CD14-positive monocyte (primary cell): ENCODE results near the gene DLGAP4. TPM values are rescaled to one million over a fixed set of nuclear protein-coding genes. Genes with fewer than 3 reads are reported as not detected.

Source experiments
- DNase-seq, 3 donors: peaks; one replicate each; pipeline ENCODE4 v3.0.0-alpha.2; 2011 to 2022
- H2AFZ ChIP-seq: 2 replicates; pipeline ENCODE4 v1.6.0; 2012; ENCODE audit warnings: mild to moderate bottlenecking, low read depth, low read length, inconsistent platforms; ENCODE audit not compliant: insufficient read depth, poor library complexity, severe bottlenecking
- H3K27ac ChIP-seq, 2 donors: 1 replicate in 1 of 2; 2 replicates in 1 of 2; pipeline ENCODE4 v1.5.1; 2012 to 2013; ENCODE audit warnings: low read length in 2 of 2, control low read depth in 1 of 2, inconsistent platforms in 1 of 2, low read depth in 1 of 2, mild to moderate bottlenecking in 1 of 2
- H3K27me3 ChIP-seq, 2 donors: one replicate each; pipeline versions ENCODE4 v1.6.0 to v1.6.1; 2011 to 2013; ENCODE audit warnings: low read length in 2 of 2; ENCODE audit not compliant: control insufficient read depth in 2 of 2, insufficient read depth in 2 of 2
- H3K36me3 ChIP-seq, 2 donors: replicated peaks in 1 of 2; 1 replicate in 1 of 2; 2 replicates in 1 of 2; pipeline versions ENCODE4 v1.5.1 to v1.6.1; 2012 to 2013; ENCODE audit warnings: low read length in 2 of 2, control low read depth in 1 of 2, inconsistent platforms in 1 of 2, mild to moderate bottlenecking in 1 of 2; ENCODE audit not compliant: insufficient read depth in 2 of 2, control insufficient read depth in 1 of 2
- H3K4me1 ChIP-seq, 2 donors: 1 replicate in 1 of 2; 2 replicates in 1 of 2; pipeline versions ENCODE4 v1.5.1 to v1.6.1; 2012 to 2013; ENCODE audit warnings: low read length in 2 of 2, control low read depth in 1 of 2, inconsistent platforms in 1 of 2, mild to moderate bottlenecking in 1 of 2, moderate library complexity in 1 of 2; ENCODE audit not compliant: insufficient read depth in 2 of 2, control insufficient read depth in 1 of 2
- H3K4me2 ChIP-seq: replicated peaks from 2 replicates; pipeline ENCODE3; 2012; ENCODE audit warnings: low read length, moderate library complexity, mild to moderate bottlenecking; ENCODE audit not compliant: poor library complexity, severe bottlenecking; ENCODE audit errors: extremely low read depth
- H3K4me3 ChIP-seq, 3 experiments: fragments of 200-600 bp in 1 of 3; sonication (generic) in 1 of 3; replicated peaks in 1 of 3; 1 replicate in 2 of 3; 2 replicates in 1 of 3; pipeline ENCODE4 v1.5.1; 2011 to 2013; ENCODE audit warnings: low read length in 3 of 3, mild to moderate bottlenecking in 3 of 3, control low read depth in 2 of 3, low read depth in 2 of 3, inconsistent platforms in 1 of 3, moderate library complexity in 1 of 3
- H3K79me2 ChIP-seq: 2 replicates; pipeline ENCODE4 v1.6.0; 2012; ENCODE audit warnings: mild to moderate bottlenecking, control low read depth, inconsistent platforms, low read length, moderate library complexity; ENCODE audit not compliant: insufficient read depth
- H3K9ac ChIP-seq: 2 replicates; pipeline ENCODE4 v1.6.0; 2017; ENCODE audit warnings: low read length, mild to moderate bottlenecking; ENCODE audit not compliant: insufficient read depth, poor library complexity, severe bottlenecking
- H3K9me3 ChIP-seq, 2 donors: replicated peaks in 1 of 2; 1 replicate in 1 of 2; 2 replicates in 1 of 2; pipeline versions ENCODE4 v1.5.1 to v1.6.1; 2012 to 2013; ENCODE audit warnings: low read length in 2 of 2, control low read depth in 1 of 2; ENCODE audit not compliant: control insufficient read depth in 1 of 2, insufficient read depth in 1 of 2
- H4K20me1 ChIP-seq: 2 replicates; pipeline ENCODE4 v1.6.0; 2012; ENCODE audit warnings: mild to moderate bottlenecking, low read length, control low read depth, moderate library complexity; ENCODE audit not compliant: insufficient read depth
- H3K27ac Mint-ChIP-seq, 7 donors: one replicate each; pipeline ENCODE4 v1.8.0; 2020; ENCODE audit warnings: mild to moderate bottlenecking in 7 of 7, mixed read lengths in 7 of 7, moderate library complexity in 6 of 7, inconsistent platforms in 2 of 7
- H3K27me3 Mint-ChIP-seq, 3 donors: one replicate each; pipeline ENCODE4 v1.8.0; 2021 to 2022; ENCODE audit warnings: low read depth in 3 of 3, mild to moderate bottlenecking in 3 of 3, mixed read lengths in 3 of 3, moderate library complexity in 3 of 3, inconsistent platforms in 1 of 3
- H3K36me3 Mint-ChIP-seq, 2 donors: one replicate each; pipeline ENCODE4 v1.8.0; 2020; ENCODE audit warnings: mixed read lengths in 2 of 2, inconsistent platforms in 1 of 2, mild to moderate bottlenecking in 1 of 2
- H3K4me1 Mint-ChIP-seq: one replicate; pipeline ENCODE4 v1.8.0; 2020; ENCODE audit warnings: mild to moderate bottlenecking, mixed read lengths
- H3K4me3 Mint-ChIP-seq, 2 donors: one replicate each; pipeline ENCODE4 v1.8.0; 2020; ENCODE audit warnings: mild to moderate bottlenecking in 2 of 2, mixed read lengths in 2 of 2, moderate library complexity in 1 of 2
- H3K9me3 Mint-ChIP-seq, 7 donors: one replicate each; pipeline ENCODE4 v1.8.0; 2020 to 2022; ENCODE audit warnings: mixed read lengths in 7 of 7, mild to moderate bottlenecking in 6 of 7, moderate library complexity in 6 of 7, inconsistent platforms in 2 of 7
- CTCF ChIP-seq: fragments of 200-600 bp; IDR thresholded peaks from one replicate; pipeline ENCODE4 v1.8.0; 2022; ENCODE audit warnings: antibody characterized with exemption, mild to moderate bottlenecking
- WGBS: methylation state at CpG from one replicate; pipeline ENCODE4 v1.1.5; 2013; ENCODE audit warnings: missing lambda C conversion rate; ENCODE audit not compliant: insufficient coverage; 5-methylcytosine and 5-hydroxymethylcytosine counted together
- intact Hi-C, 2 donors: fragments of 100-400 bp; cut with micrococcal nuclease; formaldehyde crosslinking; loops; one replicate each; pipeline versions ENCODE4 v1.15.0 to v1.15.1; 2023
- polyA plus RNA-seq, 3 donors: library from polyadenylated mRNA; depleted of rRNA in 1 of 3; unstranded in 2 of 3; stranded (reverse) in 1 of 3; fragments of 300-500 nt in 2 of 3; fragments of >200 nt in 1 of 3; fragmentation: Illumina TruSeq in 2 of 3; gene quantifications; 1 replicate in 2 of 3; 2 replicates in 1 of 3; pipeline ENCODE4 v1.2.3, GENCODE V29; 2012 to 2021

Gene DLGAP4
- polyA plus RNA-seq, 3 donors, result 9.9 to 52.7 (median 17.6) TPM

DNA sequence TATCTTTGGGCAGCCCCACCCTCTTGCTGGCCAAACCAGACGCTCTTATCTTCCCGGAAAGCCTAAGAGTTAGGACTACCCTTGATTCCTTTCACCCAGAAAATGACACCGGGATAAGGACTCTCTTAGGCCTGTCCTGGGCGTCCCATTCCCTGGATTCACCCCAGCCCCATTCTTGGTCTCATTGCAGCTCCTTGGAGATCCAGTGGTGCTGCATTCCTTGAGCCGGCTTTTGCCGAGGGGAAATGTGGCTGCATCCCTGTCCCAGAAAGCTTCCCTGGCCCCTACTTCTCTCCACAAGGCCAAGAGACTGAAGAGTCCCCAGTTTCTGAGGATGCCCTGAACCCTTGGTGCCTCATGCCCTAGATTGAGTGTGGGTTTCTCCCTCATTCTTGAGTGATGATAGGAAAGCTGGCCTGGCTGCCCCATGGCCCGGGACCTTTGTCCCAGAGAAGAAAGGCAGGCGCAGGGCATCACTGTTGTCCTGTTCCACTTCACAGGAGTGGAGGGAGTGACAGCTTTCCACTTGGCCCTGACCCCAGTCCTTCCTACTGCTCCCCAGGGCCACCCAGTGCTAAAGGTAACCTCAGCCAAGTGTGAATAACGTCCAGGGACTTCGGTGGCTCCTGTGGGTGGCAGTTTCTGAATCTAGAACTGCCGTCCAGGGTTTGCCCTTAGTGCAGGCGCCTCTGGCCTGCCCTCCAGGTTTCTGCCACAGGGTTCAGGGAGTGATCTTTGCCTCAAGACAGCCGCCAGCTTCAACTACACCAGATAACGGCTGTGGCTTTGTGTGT is 192.4 kb downstream of the DLGAP4 start:
- Histone ChIP-seq H3K36me3 (peaks cover 59 to 71% of the 10 kb centered on the region in 2 donors), H3K79me2 (no peaks in the 10 kb centered on the region), H2AFZ (no peak overlapping the region), H3K4me1 (no peaks in the 10 kb centered on the region), H3K4me2 (no peak overlapping the region), H3K27me3 (no peaks in the 10 kb centered on the region), H3K27ac (no peak overlapping the region), H3K9ac (no peak overlapping the region), H3K4me3 (no peak overlapping the region), H4K20me1 (peaks cover 20% of the 10 kb centered on the region), H3K9me3 (no peaks in the 10 kb centered on the region)
- no peak for TF ChIP-seq CTCF
- intact Hi-C loops, result no loop called here
- peaks cover 0 to 2% (median 2%) of the 10 kb centered on the region in 3 donors for H3K27me3 Mint-ChIP-seq
- H3K9me3 Mint-ChIP-seq, result no peaks in the 10 kb centered on the region
- no peaks in the 10 kb centered on the region for H3K4me1 Mint-ChIP-seq
- DNase-seq, result no peak
- no peak overlapping the region for H3K4me3 Mint-ChIP-seq
- peak overlapping the region in 2 of 7 donors; percentile 25 to 46 for H3K27ac Mint-ChIP-seq
- 96% methylated on average over 10 of the region's 14 CpGs for WGBS
- peaks cover 58 to 84% of the 10 kb centered on the region in 2 donors for H3K36me3 Mint-ChIP-seq

DNA sequence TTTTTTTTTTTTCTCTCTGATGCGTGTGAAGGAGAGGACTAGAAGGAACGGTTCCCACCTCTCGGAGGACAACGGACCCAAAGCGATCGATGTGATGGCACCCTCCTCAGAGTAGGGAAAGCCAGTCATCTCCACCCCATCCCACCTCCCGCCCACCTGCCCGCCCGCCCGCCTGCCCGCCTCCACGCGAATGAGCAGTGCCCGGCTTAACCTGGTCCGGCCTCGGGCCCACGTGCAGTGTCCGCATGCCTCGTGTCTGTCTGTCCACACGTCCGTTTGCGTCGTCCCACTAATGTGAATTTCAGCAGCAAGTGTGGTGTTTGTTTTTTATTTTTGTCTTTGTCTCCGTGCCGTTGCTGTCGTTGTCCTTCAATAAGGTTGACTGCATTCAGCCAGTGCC is 193.1 kb downstream of the DLGAP4 start:
- no peaks in the 10 kb centered on the region for H3K27me3 ChIP-seq
- H2AFZ ChIP-seq, result no peak overlapping the region
- H3K27me3 Mint-ChIP-seq, result peaks cover 0 to 4% (median 2%) of the 10 kb centered on the region in 3 donors
- H3K36me3 Mint-ChIP-seq, result peaks cover 61 to 86% of the 10 kb centered on the region in 2 donors
- peaks cover 14% of the 10 kb centered on the region for H4K20me1 ChIP-seq
- no peak overlapping the region for H3K4me3 Mint-ChIP-seq
- no peaks in the 10 kb centered on the region for H3K4me1 ChIP-seq
- intact Hi-C loops, result no loop called here
- no peak overlapping the region for H3K27ac ChIP-seq
- DNase-seq, result no peak
- no peak overlapping the region for H3K4me3 ChIP-seq
- no peaks in the 10 kb centered on the region for H3K4me1 Mint-ChIP-seq
- H3K9ac ChIP-seq, result no peak overlapping the region
- H3K79me2 ChIP-seq, result no peaks in the 10 kb centered on the region
- no peaks in the 10 kb centered on the region for H3K9me3 Mint-ChIP-seq
- peak overlapping the region in 2 of 7 donors; percentile 46 to 64 for H3K27ac Mint-ChIP-seq
- no peak overlapping the region for H3K4me2 ChIP-seq
- 100% methylated on average over 5 of the region's 26 CpGs for WGBS
- TF ChIP-seq CTCF, result no peak
- peaks cover 55 to 77% of the 10 kb centered on the region in 2 donors for H3K36me3 ChIP-seq
- no peaks in the 10 kb centered on the region for H3K9me3 ChIP-seq
